HG03159 (cell line): ENCODE results near the gene CLCA2.

Experiments used
- ATAC-seq: cut with Tn5 transposase; IDR thresholded peaks from one replicate; pipeline ENCODE4 v1.9.1; 2021; ENCODE audit warnings: mild to moderate bottlenecking, moderate library complexity; ENCODE audit not compliant: unreplicated experiment

Gene CLCA2, protein sequence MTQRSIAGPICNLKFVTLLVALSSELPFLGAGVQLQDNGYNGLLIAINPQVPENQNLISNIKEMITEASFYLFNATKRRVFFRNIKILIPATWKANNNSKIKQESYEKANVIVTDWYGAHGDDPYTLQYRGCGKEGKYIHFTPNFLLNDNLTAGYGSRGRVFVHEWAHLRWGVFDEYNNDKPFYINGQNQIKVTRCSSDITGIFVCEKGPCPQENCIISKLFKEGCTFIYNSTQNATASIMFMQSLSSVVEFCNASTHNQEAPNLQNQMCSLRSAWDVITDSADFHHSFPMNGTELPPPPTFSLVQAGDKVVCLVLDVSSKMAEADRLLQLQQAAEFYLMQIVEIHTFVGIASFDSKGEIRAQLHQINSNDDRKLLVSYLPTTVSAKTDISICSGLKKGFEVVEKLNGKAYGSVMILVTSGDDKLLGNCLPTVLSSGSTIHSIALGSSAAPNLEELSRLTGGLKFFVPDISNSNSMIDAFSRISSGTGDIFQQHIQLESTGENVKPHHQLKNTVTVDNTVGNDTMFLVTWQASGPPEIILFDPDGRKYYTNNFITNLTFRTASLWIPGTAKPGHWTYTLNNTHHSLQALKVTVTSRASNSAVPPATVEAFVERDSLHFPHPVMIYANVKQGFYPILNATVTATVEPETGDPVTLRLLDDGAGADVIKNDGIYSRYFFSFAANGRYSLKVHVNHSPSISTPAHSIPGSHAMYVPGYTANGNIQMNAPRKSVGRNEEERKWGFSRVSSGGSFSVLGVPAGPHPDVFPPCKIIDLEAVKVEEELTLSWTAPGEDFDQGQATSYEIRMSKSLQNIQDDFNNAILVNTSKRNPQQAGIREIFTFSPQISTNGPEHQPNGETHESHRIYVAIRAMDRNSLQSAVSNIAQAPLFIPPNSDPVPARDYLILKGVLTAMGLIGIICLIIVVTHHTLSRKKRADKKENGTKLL

DNA sequence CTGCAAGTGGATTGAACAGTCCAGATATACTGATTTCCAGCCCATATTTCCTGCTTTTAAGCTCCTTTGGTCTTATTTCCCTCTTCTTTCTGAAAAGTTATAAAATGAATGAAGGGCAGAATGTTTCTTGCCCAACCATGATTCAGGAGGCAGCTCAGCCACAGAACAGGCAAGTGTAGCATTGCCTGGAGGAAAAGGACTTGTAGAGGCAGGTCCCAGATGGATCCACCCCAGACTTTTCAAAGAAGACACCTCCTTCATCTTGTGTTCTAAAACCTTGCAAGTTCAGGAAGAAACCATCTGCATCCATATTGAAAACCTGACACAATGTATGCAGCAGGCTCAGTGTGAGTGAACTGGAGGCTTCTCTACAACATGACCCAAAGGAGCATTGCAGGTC, at the start of gene CLCA2:
TSS of gene CLCA2 (plus strand) at position 299 of the 400 bp plus-strand sequence. CDS start at position 376, 77 bp downstream.
- no peak for ATAC-seq

DNA sequence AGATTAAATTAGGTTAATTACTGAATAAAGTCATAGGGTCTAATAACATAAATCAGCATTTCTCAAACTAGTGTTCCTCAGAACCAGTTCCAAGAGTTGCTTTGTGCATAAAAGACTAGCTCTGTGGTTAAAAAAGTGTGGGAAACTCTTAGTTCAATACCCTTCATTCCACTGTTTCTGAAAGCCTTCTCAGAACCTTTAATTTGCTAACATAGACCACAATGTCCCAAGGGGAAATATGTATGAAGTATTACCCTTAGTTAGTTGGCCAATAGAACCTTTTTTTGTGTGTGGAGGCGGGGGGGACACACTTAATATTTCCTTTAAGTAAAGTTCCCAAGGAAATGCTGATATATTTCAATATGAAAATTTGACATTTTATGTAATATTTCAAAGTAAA, 48.3 kb upstream of the CLCA2 start:
- ATAC-seq, result no peak

DNA sequence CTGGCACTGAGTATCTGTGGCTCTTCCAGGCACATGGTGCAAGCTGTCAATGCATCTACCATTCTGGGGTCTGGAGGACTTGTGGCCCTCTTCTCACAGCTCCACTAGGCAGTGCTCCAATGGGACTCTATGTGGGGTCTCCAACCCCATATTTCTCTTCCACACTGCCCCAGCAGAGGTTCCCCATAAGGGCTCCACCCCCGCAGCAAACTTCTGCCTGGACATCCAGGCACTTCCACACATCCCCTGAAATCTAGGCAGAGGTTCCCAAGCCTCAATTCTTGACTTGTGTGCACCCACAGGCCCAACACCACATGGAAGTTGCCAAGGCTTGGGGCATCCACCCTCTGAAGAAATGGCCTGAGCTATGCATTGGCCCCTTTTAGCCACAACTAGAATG, 46.6 kb upstream of the CLCA2 start:
- no peak for ATAC-seq

DNA sequence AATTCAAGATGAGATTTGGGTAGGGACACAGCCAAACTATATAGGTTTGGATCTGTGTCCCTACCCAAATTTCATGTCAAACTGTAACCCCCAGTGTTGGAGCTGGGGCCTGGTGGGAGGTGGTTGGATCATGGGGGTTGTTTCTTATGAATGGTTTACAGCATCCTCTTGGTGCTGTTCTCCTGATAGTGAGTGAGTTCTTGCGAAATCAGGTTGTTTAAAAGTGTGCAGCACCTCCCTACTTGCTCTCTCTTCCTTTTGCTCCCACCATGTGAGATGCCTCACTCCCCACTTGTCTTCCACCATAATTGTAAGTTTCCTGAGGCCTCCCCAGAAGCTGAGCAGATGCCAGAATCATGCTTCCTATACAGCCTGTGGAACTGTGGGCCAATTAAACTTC, 45.2 kb upstream of the CLCA2 start:
- ATAC-seq, result no peak

DNA sequence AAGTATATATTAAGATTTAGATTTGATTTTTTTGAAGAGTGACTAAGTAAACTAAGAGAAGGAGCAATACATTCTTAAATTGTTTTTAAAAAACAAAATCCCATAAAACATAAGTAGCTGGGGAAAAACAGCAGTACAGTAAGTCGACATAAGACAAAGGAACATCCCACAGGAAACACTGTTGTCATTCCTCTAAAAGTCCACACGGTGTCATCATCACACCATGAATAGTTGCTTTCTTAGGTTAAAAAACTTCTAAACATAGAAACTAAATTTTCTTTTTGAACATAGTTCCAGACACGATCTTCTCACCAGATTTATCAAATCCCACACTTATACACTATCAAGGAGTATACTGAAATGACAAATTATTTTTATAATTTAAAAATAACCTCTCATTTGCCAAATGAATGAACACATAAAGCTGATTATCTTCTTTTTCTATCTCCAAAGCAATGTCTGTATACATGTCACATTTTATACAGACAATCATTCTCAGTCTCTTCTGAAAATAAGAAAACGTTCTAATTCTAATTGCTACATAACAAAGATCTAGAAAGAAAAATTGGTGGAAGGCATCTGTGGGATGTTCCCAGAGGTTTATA, 43.6 kb upstream of the CLCA2 start:
- ATAC-seq, result peak; percentile 48

DNA sequence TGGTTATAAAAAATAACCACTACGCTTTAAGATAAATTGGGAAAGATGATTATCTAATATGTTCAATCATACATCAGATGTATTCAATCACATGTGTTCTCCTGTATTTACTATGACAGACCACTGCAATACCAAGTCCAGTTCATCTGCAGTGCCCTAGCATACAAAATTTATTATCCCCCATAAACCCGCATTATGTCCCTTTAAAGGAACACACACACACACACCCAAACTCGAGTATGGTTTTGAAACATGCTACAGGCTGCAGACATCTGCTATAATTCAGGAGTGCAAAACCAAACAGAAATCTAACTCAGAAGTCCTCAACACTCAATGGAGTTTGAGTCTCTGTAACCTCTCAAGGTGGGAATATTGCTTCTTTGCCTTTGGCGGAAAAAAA, 42.7 kb upstream of the CLCA2 start:
- ATAC-seq, result no peak

DNA sequence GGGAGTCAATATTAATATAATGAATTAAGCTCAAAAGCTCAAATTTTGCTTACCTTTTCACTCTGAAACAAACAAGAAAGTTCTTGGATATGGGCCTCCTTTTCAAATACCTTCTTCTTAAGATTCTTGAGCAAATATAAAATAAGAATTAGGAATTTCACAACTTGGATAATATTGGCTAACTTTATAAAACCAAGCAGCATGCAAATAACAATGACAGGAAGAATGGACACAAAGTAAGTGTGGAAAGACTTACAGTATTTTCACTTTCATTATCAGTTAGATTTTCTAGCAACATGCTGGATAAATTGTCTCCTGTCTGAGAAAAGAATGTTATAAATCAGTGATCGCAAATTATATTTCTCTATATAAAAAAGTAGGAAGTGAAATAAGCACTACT, 41.1 kb upstream of the CLCA2 start:
- peak; percentile 60 for ATAC-seq

DNA sequence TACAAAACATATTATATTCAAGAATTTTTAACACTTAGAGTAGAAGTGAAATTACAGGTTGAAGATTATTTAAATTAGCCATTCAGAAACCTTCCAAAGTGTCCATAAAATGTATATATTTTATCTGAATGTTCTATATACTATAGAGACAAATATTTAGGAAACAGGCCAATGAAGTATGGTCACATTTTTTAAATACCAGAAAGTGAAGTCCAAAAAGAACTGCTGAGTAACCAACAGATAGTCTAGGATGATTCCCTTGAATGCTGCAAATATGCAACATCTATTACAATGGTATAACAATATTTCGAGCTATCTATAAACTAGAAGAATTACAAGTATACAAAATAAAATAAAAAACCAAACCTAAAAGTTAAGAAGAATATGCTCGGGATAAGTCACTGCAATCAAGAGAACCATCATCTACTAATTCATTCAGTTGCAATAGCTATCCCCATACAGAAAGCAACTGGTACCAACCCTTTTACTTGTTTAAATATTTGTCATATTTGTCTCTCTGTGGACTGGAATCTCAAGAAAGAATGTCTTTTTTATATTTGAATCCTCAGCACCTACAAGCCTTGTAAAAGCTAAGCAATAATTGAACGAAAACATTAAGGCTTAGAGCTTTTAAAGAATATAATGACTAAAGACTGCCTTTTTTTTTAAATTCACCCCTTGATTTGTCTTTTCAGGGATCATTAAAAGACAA, 35.9 kb upstream of the CLCA2 start:
- ATAC-seq, result no peak

DNA sequence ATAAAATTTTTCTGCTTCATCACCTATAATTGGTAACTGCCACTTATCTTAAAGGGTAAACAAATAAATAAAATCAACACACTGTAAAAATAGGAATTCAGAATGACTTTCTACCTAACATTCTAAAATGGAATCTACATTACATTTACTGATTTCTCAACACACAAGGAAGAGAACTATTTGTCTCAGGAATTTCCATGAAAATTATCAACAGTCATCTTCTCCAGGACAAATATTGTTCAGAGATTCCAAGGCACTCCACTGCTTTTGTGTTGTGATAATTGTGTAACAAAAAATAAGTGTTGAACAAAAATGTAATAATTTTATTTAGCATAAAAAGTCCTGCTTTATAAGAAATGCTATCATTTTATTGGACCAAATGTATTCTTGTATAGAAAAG, 35.2 kb upstream of the CLCA2 start:
- ATAC-seq, result no peak

DNA sequence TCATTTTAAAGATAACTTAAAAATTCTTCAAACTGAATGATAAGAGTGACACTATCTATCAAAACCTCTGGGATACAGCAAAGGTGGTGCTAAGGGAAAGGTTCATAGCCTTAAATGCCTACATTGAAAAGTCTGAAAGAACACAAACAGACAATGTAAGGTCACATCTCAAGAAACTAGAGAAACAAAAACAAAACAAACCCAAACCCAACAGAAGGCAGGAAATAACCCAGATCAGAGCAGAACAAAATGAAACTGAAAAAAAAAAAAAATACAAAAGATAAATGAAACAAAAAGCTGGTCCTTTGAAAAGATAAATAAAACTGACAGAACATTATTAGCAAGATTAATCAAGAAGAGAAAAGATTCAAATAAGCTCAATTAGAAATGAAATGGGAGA, 34.7 kb upstream of the CLCA2 start:
- peak; percentile 93 for ATAC-seq

DNA sequence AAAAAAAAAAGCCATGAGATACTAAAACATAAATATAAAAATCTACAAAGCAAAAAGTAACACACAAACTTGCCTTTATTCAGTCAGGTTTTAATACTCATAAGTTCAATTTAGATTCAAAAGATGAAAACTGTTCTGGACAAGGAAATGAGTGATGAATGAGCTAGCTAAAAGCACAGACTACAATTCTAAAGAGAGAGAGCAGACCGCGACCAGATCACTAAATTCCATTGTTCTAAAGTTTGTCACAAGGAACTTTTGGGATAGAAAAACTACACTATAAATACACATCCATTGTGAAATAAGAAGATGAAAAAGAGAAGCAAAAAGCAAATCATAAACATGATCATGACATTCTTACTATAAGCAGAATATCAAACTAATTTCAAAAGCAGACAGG, 29.6 kb upstream of the CLCA2 start:
- no peak for ATAC-seq

DNA sequence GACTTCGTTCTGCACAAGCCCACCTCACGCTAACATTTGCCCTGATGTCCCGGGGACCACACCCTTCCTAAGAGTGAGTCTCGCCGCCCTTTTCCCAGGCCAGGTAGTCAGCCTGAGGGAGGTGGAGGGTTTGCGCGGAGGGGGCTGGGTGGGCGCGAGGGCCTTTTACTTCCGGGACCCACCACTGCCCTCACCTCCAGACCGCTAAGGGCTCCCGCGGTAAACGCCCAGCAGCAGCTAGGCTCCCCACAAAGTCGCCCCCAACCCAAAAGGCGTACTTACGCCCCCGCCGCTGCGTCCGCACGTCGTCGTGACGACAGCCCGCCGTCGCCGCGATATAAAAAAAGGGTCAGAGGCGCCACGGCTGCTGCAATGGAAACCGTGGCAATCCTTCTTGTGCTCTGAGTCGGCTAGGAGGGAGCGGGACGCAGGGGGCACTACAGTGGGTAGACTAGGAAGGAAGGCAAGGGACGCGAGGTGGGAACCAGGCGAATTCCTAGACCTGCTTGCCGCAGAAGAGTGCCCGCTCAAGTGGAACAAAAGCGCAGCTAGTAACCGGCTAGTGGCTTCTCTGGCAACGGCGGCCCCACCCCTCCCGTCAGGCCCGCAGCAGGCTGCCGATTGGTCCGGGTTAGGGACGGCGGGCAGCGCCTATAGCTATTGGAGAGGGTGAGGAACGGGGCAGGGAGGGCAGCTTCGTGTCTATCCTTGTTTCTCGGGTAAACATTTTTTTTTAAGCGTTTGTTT, 28.0 kb upstream of the CLCA2 start, which contains the start of gene ODF2L:
TSS of gene ODF2L (minus strand) at position 573 of the 747 bp plus-strand sequence. CDS start 9,296 bp downstream, outside the sequence.
- ATAC-seq, result peak; percentile 100

DNA sequence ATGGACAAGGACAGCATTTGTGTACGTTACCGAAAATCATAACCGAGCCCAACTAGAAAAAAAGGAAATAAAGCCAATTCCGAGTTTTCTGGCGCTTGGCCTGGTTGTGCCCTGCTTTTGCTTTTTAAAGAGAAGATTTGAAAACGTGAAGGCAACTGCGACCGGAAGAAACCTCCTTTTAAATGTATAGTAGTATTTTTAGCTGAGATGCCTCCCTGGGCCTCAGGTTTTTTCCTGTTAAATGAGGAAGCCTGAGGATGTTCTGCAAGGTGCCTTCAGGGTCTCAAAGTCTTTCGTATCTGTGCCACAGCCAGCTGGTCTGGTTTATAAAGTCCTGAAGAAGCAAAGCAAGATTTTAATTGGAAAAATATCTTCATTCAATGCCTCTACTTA, 27.5 kb upstream of the CLCA2 start:
- peak; percentile 30 for ATAC-seq

DNA sequence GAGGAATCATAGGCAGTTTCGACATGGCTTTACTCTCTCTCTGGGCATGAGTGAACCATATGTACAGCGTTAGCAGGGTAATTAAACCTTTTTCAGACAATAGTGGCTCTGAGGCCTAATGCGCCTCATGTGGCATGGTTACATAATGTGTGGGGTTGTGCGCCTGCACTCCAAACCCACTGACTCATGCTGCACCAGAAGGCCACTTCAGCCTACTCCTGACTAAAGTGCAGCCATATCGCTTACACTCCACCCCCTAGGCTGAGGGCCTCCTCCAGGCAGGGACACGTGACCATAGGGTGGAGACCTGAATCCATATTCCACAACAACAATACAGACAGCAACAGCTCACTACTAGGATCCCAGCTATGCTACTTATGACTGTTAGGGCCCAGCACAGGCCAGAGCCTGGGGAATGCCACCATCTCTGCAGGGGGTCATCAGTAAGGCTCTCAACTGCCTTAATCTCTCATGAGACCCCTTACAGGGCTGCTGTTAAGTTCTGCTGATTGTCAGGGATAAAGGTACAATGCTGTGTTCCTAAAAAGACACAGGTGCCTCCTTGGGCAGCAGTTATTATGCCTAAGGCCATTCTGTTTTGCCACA, 14.5 kb upstream of the CLCA2 start:
- no peak for ATAC-seq

DNA sequence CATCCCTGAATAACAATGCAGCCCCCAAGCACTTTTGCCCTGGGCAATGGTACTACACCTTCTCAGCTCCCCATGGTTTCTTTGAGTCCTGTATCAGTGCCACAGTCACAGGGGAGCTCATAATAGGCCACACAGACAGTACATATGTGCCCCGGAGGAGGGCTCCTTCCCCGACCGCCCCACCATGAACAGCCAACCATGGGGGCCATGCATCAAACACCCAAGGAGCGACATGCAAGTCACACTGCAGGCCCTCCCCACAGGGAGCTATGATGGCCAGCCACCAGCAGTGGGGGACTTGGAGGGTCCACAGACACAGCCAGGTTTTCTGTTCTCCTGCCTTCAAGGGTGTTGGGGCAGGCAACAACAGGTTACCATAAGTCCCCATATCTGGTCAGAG, 13.1 kb upstream of the CLCA2 start:
- ATAC-seq, result no peak

DNA sequence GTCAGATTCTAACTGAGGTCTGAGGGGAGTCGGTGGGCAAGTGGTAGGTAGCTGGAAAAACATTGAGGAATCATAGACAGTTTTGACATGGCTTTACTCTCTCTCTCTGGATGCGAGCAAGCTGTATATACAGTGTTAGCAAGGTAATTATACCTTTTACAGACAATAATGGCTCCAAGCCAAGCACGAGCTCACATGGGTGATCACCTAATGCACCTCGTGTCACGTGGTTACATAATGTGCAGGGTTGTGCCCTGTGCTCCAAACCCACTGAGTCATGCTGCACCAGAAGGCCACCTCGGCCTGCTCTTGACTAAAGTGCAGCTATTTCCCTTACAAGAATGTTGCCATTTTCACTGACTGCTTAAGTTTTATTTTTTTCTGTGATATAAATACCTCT, 7.6 kb upstream of the CLCA2 start:
- no peak for ATAC-seq

DNA sequence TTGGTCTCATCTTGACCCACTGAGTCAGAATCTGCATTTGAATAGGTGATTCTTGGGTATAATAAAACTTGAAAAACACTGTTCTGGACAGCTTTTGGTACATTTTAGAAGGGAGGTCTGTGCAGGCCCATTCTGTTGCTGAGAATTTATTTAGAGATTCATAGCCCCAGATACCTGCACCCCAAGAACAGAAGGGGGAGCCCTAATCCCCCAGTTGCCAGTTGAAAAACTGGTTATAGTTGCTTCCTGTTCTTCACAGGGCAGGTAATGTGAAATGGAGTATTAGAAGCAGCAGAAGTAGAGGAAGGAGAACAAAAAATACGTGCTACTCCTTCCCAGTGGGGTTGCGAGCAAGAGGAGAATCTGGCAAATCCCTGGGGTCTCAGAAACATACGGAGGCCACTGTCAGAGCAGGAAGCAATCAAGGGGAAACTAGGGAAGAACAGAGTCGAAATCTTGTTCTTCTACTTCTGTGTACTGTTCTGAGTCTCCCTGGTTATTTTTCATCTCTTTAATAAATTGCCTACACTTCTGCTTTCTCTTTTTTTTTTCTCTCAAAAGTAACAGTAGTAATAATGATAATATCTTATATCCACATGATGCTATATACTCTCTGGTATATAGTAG, 4.6 kb upstream of the CLCA2 start:
- peak; percentile 77 for ATAC-seq

DNA sequence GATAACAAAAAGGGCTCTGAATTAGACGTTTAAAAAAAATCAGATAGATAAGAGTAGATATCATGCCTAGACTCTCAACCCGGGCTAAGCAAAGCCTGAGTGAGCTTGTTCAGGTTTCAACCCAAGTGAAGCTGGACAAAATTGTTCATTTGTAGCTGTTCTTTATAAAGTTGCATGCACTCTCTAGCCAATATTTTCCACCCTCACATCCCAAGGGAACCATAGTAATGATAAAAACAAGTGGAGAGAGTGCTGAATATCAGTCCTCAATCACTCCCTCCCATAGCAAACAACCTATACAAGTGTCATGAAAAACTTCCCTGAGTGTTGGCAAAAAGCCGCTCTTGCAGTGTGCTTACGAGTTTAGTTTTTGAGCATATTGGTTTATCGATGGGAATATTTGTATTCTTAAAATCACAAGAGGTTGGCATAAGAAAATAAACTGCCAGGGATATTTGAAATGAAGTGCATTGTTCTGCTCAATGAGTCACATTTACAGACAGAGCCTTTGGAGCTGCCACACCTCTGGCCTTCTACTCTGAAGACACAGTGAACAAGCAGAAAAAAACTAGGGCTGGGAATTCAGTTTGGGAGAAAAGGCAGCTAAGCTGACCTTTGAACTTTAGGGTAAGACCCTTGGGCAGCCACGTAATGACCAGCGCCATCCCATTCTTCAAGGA, 2.2 kb upstream of the CLCA2 start:
- no peak for ATAC-seq

DNA sequence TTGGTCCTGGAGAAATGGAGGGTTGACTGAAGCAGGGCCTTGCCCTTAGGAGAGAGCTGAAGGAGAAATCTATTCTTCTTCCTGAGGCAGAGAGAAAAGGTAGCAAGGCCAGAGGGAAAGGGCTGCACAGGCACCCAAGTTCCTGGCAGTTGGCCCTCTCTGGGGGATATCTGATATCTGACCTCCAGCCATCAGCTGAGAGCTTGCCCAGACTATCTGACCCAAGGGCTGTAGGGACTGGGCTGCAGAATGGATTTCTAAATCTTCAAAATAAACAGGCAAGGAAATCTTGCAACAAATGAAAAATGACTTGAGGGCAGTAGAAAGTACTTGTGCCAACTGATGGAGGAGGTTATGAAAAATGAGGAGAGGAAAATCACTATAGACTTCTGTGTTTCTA, 498 bp upstream of the CLCA2 start:
- ATAC-seq, result no peak
